Breast epithelium (tissue), 3 donors: ENCODE results near the gene TP53I11.

Experiments used
- POLR2AphosphoS5 ChIP-seq, 3 donors: sonication (generic); formaldehyde crosslinking; IDR thresholded peaks; one replicate each; pipeline ENCODE4 v1.6.1; 2017; ENCODE audit warnings: antibody characterized with exemption in 3 of 3
- TF ChIP-seq, protein P1 (sequence below), 3 donors: fragments of 450-650 bp; IDR thresholded peaks; one replicate each; pipeline ENCODE4 v1.5.1; 2016 to 2017; ENCODE audit warnings: antibody characterized with exemption in 3 of 3, mild to moderate bottlenecking in 3 of 3, moderate library complexity in 3 of 3

DNA sequence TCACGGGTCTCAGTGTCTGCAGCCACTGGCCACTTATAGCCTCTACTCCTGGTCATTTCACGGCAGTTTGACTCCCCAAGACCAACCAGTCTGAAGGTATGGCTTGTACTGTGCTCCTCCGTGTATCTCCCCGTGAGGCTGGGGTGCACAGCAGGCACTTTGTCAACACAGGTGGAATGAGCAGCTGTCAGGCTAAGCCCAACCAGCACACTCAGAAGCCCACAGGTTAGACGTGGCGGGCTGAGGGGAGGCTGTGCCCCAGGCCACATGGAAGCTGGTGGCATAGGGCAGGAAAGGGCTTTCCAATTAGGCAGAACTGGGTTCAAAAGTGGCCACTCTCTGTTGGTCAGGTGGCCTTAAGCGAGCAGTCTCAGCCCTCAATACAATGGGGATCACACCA, 7.0 kb downstream of the TP53I11 start:
- TF ChIP-seq, protein P1, sequence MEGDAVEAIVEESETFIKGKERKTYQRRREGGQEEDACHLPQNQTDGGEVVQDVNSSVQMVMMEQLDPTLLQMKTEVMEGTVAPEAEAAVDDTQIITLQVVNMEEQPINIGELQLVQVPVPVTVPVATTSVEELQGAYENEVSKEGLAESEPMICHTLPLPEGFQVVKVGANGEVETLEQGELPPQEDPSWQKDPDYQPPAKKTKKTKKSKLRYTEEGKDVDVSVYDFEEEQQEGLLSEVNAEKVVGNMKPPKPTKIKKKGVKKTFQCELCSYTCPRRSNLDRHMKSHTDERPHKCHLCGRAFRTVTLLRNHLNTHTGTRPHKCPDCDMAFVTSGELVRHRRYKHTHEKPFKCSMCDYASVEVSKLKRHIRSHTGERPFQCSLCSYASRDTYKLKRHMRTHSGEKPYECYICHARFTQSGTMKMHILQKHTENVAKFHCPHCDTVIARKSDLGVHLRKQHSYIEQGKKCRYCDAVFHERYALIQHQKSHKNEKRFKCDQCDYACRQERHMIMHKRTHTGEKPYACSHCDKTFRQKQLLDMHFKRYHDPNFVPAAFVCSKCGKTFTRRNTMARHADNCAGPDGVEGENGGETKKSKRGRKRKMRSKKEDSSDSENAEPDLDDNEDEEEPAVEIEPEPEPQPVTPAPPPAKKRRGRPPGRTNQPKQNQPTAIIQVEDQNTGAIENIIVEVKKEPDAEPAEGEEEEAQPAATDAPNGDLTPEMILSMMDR (IDR thresholded peaks at IDR 0.05): no peak
- no peak for TF ChIP-seq POLR2AphosphoS5 (IDR thresholded peaks at IDR 0.05)
